HCT116 (cell line): ENCODE results near the gene ANXA2R.

Experiments used
- EZH2 ChIP-seq: fragments of 200-600 bp; sonication (generic); IDR thresholded peaks from 2 replicates; pipeline ENCODE4 v1.6.1; 2017; ENCODE audit warnings: antibody characterized with exemption, mixed run types
- FOSL1 ChIP-seq: IDR thresholded peaks from 2 replicates; pipeline ENCODE4 v1.6.1; 2012; ENCODE audit warnings: low read depth
- POLR2A ChIP-seq: IDR thresholded peaks from 2 replicates; pipeline ENCODE4 v1.7.0; 2011; ENCODE audit warnings: borderline replicate concordance; ENCODE audit not compliant: insufficient read depth, insufficient read length; ENCODE audit errors: extremely low read depth
- POLR2AphosphoS5 ChIP-seq: IDR thresholded peaks from 2 replicates; pipeline ENCODE4 v1.6.1; 2011; ENCODE audit warnings: mild to moderate bottlenecking, low read depth, low read length, moderate library complexity
- SP1 ChIP-seq: IDR thresholded peaks from 2 replicates; pipeline ENCODE4 v1.6.1; 2012; ENCODE audit warnings: low read depth
- TCF7L2 ChIP-seq: IDR thresholded peaks from 2 replicates; pipeline ENCODE4 v1.7.0; 2011; ENCODE audit warnings: borderline replicate concordance, inconsistent platforms; ENCODE audit not compliant: insufficient read depth, insufficient read length; ENCODE audit errors: extremely low read depth
- TF ChIP-seq, protein P1 (sequence below), 3 experiments: fragments of 200-600 bp in 1 of 3; sonication (generic) in 1 of 3; IDR thresholded peaks in 2 of 3; conservative IDR thresholded peaks in 1 of 3; 2 replicates each; pipeline ENCODE4 v1.5.1; 2012 to 2017; ENCODE audit warnings: low read depth in 2 of 3, low read length in 2 of 3, antibody characterized with exemption in 1 of 3, borderline replicate concordance in 1 of 3, control low read depth in 1 of 3, mild to moderate bottlenecking in 1 of 3, mixed read lengths in 1 of 3, mixed run types in 1 of 3, moderate library complexity in 1 of 3; ENCODE audit not compliant: insufficient read depth in 1 of 3

DNA sequence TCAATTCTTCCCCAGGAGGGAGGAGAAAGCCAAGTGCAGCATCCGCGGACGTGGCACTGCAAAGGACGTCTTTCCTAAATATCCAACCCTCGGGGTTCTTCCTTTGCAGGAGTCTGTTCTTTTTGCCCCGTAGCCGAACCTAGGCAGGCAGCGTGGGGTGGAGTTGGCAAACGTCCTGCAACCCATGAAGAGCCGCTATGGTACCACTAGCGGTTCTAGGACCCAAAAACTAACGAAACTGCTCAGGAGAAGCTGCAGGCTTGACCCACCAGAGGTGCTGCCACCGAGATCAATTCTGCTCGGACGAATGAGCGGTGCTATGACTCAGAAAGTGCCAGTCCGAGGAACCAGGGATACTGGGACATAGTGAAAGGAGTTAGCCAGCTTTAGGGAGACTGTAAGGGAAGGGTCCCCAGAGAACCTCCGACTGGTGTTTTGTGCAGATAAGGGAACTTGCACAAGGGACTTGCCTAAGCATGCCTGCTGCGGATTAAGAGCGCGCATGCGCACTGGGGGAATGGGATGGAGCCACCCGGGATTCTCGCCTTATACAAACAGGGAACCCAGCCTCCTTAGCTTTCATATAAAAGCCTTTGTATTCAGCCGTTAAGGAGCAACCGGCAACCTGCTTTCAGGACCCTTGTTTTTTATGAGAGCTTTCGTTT, 32.7 kb downstream of the ANXA2R start:
- no peak for TF ChIP-seq POLR2A
- TF ChIP-seq, protein P1, sequence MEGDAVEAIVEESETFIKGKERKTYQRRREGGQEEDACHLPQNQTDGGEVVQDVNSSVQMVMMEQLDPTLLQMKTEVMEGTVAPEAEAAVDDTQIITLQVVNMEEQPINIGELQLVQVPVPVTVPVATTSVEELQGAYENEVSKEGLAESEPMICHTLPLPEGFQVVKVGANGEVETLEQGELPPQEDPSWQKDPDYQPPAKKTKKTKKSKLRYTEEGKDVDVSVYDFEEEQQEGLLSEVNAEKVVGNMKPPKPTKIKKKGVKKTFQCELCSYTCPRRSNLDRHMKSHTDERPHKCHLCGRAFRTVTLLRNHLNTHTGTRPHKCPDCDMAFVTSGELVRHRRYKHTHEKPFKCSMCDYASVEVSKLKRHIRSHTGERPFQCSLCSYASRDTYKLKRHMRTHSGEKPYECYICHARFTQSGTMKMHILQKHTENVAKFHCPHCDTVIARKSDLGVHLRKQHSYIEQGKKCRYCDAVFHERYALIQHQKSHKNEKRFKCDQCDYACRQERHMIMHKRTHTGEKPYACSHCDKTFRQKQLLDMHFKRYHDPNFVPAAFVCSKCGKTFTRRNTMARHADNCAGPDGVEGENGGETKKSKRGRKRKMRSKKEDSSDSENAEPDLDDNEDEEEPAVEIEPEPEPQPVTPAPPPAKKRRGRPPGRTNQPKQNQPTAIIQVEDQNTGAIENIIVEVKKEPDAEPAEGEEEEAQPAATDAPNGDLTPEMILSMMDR (IDR thresholded peaks at IDR 0.05 in 2 of 3, conservative IDR thresholded peaks at IDR 0.05 in 1 of 3; ENCODE audit: borderline replicate concordance in 1 of 3, insufficient read depth in 1 of 3, low read depth in 2 of 3, low read length in 2 of 3) = no peak
- no peak for TF ChIP-seq FOSL1
- no peak for TF ChIP-seq EZH2
- no peak for TF ChIP-seq SP1
- TF ChIP-seq POLR2AphosphoS5 = no peak
- no peak for TF ChIP-seq TCF7L2
